Caco-2 (cell line): Measurements from ENCODE around the gene LRCH3. TPM values are rescaled to one million over a fixed set of nuclear protein-coding genes. Genes with fewer than 3 reads are reported as not detected.
A peak's percentile ranks its signal among the peaks of the same experiment; 100 is the strongest.

ENCODE experiments used
- BruUV-seq: library from RNA; stranded (reverse); fragments of 400-500 nt; replicated peaks from 2 replicates; lab custom pipeline; 2021; lab: Mats Ljungman, UMichigan
- CTCF ChIA-PET: fragments of 300-600 bp; sonication (Branson Sonifier 250); formaldehyde crosslinking; loops from one replicate; lab custom pipeline; 2022; ENCODE audit warnings: antibody characterized with exemption; lab: Charles Lee
- POLR2A ChIA-PET: fragments of 300-600 bp; sonication (Branson Sonifier 250); formaldehyde crosslinking; loops from one replicate; lab custom pipeline; 2022; ENCODE audit warnings: antibody characterized with exemption; lab: Charles Lee
- DNase-seq, 2 experiments: peaks; one replicate each; pipeline versions ENCODE4 v3.0.0 to v3.0.0-alpha.2; 2020 to 2022
- H3K27me3 ChIP-seq: replicated peaks from 2 replicates; pipeline ENCODE4 v1.6.0; 2011; ENCODE audit warnings: low read length; ENCODE audit not compliant: control insufficient read depth, insufficient read depth
- H3K36me3 ChIP-seq: 2 replicates; pipeline ENCODE4 v1.5.1; 2011; ENCODE audit warnings: low read length; ENCODE audit not compliant: control insufficient read depth, insufficient read depth
- H3K4me1 ChIP-seq: fragments of 250-450 bp; sonication (Bioruptor Pico); 2 replicates; pipeline ENCODE4 v1.5.1; 2020; ENCODE audit warnings: mild to moderate bottlenecking
- H3K4me3 ChIP-seq: 2 replicates; pipeline ENCODE4 v1.5.1; 2011; ENCODE audit warnings: low read depth, mild to moderate bottlenecking, control low read depth, low read length
- H3K9me3 ChIP-seq: fragments of 250-450 bp; sonication (Bioruptor Pico); 2 replicates; pipeline ENCODE4 v1.5.1; 2020; ENCODE audit warnings: mild to moderate bottlenecking, moderate library complexity
- H3K27ac Mint-ChIP-seq: one replicate; pipeline ENCODE4 v1.8.0; 2022; ENCODE audit warnings: mixed read lengths; ENCODE audit not compliant: unreplicated experiment
- H3K27me3 Mint-ChIP-seq: one replicate; pipeline ENCODE4 v1.8.0; 2022; ENCODE audit warnings: mixed read lengths; ENCODE audit not compliant: insufficient read depth, unreplicated experiment
- H3K36me3 Mint-ChIP-seq: one replicate; pipeline ENCODE4 v1.8.0; 2022; ENCODE audit warnings: mild to moderate bottlenecking, mixed read lengths; ENCODE audit not compliant: insufficient read depth, unreplicated experiment
- H3K4me1 Mint-ChIP-seq: one replicate; pipeline ENCODE4 v1.8.0; 2022; ENCODE audit warnings: low read depth, mixed read lengths; ENCODE audit not compliant: unreplicated experiment
- H3K4me3 Mint-ChIP-seq: one replicate; pipeline ENCODE4 v1.8.0; 2022; ENCODE audit warnings: mild to moderate bottlenecking, moderate library complexity, mixed read lengths; ENCODE audit not compliant: unreplicated experiment
- H3K9me3 Mint-ChIP-seq: one replicate; pipeline ENCODE4 v1.8.0; 2022; ENCODE audit warnings: mixed read lengths; ENCODE audit not compliant: unreplicated experiment
- intact Hi-C: fragments of 100-400 bp; cut with micrococcal nuclease; formaldehyde crosslinking; loops from one replicate; pipeline ENCODE4 v1.10.0; 2022; ENCODE audit not compliant: unreplicated experiment
- total RNA-seq: library from RNA; stranded (reverse); gene quantifications from 2 replicates; pipeline ENCODE4 v1.2.3, GENCODE V29; 2022
- TF ChIP-seq, protein P1 (sequence below), 2 experiments: fragments of 200-600 bp in 1 of 2; IDR thresholded peaks; 1 replicate in 1 of 2; 2 replicates in 1 of 2; pipeline versions ENCODE4 v1.5.1 to v1.8.0; 2011 to 2022; ENCODE audit warnings: antibody characterized with exemption in 1 of 2, control low read depth in 1 of 2, inconsistent platforms in 1 of 2, low read depth in 1 of 2, low read length in 1 of 2, mild to moderate bottlenecking in 1 of 2, moderate library complexity in 1 of 2; ENCODE audit not compliant: insufficient read depth in 1 of 2, severe bottlenecking in 1 of 2, unreplicated experiment in 1 of 2

The LRCH3 gene
- total RNA-seq, 1 experiment from 2014 or later, result 38.7 TPM

DNA sequence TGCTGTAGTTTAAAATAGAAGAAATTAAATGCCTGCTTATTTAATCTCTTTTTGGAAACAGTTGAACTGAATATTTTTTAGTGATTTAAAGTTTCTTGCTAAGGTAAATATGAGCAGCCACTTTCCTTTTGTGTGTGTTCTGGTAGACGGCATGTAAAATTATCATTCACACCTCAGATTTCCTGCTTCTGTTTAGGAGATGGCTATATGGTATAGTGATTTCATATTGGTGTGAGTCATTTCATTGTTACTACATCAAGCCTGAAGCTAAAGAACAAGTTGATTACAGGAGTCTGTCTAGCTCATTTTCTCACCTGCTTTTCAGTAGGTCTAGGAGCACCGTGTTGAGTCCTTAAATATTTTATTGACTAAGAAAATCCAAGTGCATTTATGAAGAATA, 2.2 kb downstream of the LRCH3 start:
- H3K9me3 Mint-ChIP-seq, result no peaks in the 10 kb centered on the region
- Histone ChIP-seq H3K9me3 (no peaks in the 10 kb centered on the region), H3K4me3 (no peak overlapping the region), H3K27me3 (no peaks in the 10 kb centered on the region), H3K36me3 (no peaks in the 10 kb centered on the region), H3K4me1 (no peaks in the 10 kb centered on the region)
- intact Hi-C loops, result no loop called here
- TSS peak; percentile 10 for BruUV-seq
- H3K27me3 Mint-ChIP-seq, result no peaks in the 10 kb centered on the region
- CTCF ChIA-PET, result no interaction called here
- no peaks in the 10 kb centered on the region for H3K4me1 Mint-ChIP-seq
- TF ChIP-seq, protein P1, sequence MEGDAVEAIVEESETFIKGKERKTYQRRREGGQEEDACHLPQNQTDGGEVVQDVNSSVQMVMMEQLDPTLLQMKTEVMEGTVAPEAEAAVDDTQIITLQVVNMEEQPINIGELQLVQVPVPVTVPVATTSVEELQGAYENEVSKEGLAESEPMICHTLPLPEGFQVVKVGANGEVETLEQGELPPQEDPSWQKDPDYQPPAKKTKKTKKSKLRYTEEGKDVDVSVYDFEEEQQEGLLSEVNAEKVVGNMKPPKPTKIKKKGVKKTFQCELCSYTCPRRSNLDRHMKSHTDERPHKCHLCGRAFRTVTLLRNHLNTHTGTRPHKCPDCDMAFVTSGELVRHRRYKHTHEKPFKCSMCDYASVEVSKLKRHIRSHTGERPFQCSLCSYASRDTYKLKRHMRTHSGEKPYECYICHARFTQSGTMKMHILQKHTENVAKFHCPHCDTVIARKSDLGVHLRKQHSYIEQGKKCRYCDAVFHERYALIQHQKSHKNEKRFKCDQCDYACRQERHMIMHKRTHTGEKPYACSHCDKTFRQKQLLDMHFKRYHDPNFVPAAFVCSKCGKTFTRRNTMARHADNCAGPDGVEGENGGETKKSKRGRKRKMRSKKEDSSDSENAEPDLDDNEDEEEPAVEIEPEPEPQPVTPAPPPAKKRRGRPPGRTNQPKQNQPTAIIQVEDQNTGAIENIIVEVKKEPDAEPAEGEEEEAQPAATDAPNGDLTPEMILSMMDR (IDR thresholded peaks at IDR 0.05; ENCODE audit: insufficient read depth in 1 of 2, low read depth in 1 of 2, low read length in 1 of 2, severe bottlenecking in 1 of 2, unreplicated experiment in 1 of 2), result no peak
- no peak overlapping the region for H3K4me3 Mint-ChIP-seq
- no peak overlapping the region for H3K27ac Mint-ChIP-seq
- peaks cover 9% of the 10 kb centered on the region for H3K36me3 Mint-ChIP-seq
- POLR2A ChIA-PET, result no interaction called here
- DNase-seq, result no peak

DNA sequence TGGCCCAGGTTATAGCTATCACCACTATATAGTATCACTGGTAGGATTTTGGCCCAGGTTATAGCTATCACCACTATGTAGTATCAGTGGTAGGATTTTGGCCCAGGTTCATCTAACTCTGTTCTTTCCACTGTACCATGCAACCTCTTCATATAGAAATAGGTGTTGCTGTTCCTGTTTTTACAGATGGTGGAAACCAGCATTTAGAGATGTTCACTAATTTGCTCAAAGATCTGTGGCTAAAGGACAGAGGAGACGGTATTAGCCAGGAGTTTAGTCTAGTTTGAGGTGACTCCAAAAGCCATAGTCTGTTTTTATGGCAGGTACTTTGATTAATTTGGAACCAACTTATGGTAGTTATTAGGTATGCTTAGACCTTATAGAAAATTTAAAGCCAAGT, 3.1 kb downstream of the LRCH3 start:
- no peak for DNase-seq
- Histone ChIP-seq H3K9me3 (no peaks in the 10 kb centered on the region), H3K36me3 (no peaks in the 10 kb centered on the region), H3K27me3 (no peaks in the 10 kb centered on the region), H3K4me3 (no peak overlapping the region), H3K4me1 (no peaks in the 10 kb centered on the region)
- CTCF ChIA-PET, result no interaction called here
- Mint-ChIP-seq H3K27me3 (no peaks in the 10 kb centered on the region), H3K4me3 (no peak overlapping the region), H3K9me3 (no peaks in the 10 kb centered on the region), H3K27ac (no peak overlapping the region), H3K36me3 (peaks cover 9% of the 10 kb centered on the region), H3K4me1 (no peaks in the 10 kb centered on the region)
- intact Hi-C loops, result no loop called here
- BruUV-seq, result no TSS peak
- TF ChIP-seq, protein P1 (IDR thresholded peaks at IDR 0.05; ENCODE audit: insufficient read depth in 1 of 2, low read depth in 1 of 2, low read length in 1 of 2, severe bottlenecking in 1 of 2, unreplicated experiment in 1 of 2), result no peak
- POLR2A ChIA-PET, result no interaction called here

DNA sequence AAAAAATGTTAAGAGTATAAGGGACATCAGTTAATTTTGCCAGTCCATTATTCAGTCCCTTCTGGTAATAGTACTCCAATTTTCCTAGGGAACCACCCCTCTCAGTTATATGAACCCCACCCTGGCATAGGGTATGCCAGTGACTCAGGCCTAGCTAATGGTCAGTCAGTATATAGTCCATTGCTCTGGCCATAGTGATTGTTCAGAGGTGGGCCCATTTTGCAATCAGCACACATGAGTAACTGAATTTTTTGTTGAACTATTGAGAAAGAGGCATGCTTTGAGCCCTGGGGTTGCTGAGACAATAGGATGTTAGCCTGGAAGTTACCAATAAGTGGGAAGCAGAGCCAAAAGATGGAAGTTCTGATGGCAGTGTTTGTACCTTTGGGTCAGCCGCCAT, 4.1 kb downstream of the LRCH3 start:
- H3K4me3 Mint-ChIP-seq, result no peak overlapping the region
- H3K9me3 Mint-ChIP-seq, result no peaks in the 10 kb centered on the region
- peaks cover 9% of the 10 kb centered on the region for H3K36me3 Mint-ChIP-seq
- ChIA-PET CTCF (no interaction called here), POLR2A (interaction anchor here (0.6 kb wide), 1 partner anchor 928 kb away, joined by 7 read pairs; no protein-coding TSS in a partner anchor)
- no peaks in the 10 kb centered on the region for H3K4me1 Mint-ChIP-seq
- H3K27ac Mint-ChIP-seq, result no peak overlapping the region
- TF ChIP-seq, protein P1 (IDR thresholded peaks at IDR 0.05; ENCODE audit: insufficient read depth in 1 of 2, low read depth in 1 of 2, low read length in 1 of 2, severe bottlenecking in 1 of 2, unreplicated experiment in 1 of 2), result no peak
- H3K27me3 ChIP-seq, result no peaks in the 10 kb centered on the region
- H3K4me1 ChIP-seq, result no peaks in the 10 kb centered on the region
- no peaks in the 10 kb centered on the region for H3K27me3 Mint-ChIP-seq
- no peak overlapping the region for H3K4me3 ChIP-seq
- no TSS peak for BruUV-seq
- DNase-seq, result peak in 1 of 2 experiments; percentile 2
- intact Hi-C loops, result no loop called here
- no peaks in the 10 kb centered on the region for H3K9me3 ChIP-seq
- no peaks in the 10 kb centered on the region for H3K36me3 ChIP-seq
